SU-DHL-6 (cell line): Measurements from ENCODE around the gene CCNJ.

ENCODE experiments used
- CTCF ChIP-seq: fragments of 200-600 bp; sonication (generic); IDR thresholded peaks from one replicate; pipeline ENCODE4 v1.5.1; 2017; ENCODE audit warnings: antibody characterized with exemption, mild to moderate bottlenecking, low read length, moderate library complexity; ENCODE audit not compliant: insufficient read depth, poor library complexity, severe bottlenecking
- EZH2phosphoT487 ChIP-seq: fragments of 200-600 bp; sonication (generic), shearing (Covaris generic); conservative IDR thresholded peaks from 2 replicates; pipeline ENCODE4 v1.6.1; 2018; ENCODE audit warnings: mild to moderate bottlenecking, antibody characterized with exemption, low read length, moderate library complexity, mixed read lengths

GRCh38 chr10:96053985-96054384, 10.6 kb downstream of the CCNJ start:
- no peak for TF ChIP-seq CTCF
- no peak for TF ChIP-seq EZH2phosphoT487
